Urinary bladder (tissue), 4 donors: ENCODE results near the gene NT5C. TPM values are rescaled to one million over a fixed set of nuclear protein-coding genes. Genes with fewer than 3 reads are reported as not detected.
"Not testable (repeated sequence)": the region's sequence is repeated elsewhere in the genome, so short reads cannot be mapped to it uniquely, and the experiment has no call there.

ENCODE experiments used
- DNase-seq: peaks from one replicate; pipeline ENCODE4 v3.0.0-alpha.2; 2015; ENCODE audit errors: extremely low spot score
- H3K27ac ChIP-seq: one replicate; pipeline ENCODE4 v1.5.1; 2013; ENCODE audit warnings: low read depth, mild to moderate bottlenecking, moderate library complexity
- H3K36me3 ChIP-seq: one replicate; pipeline ENCODE4 v1.6.1; 2013; ENCODE audit warnings: mild to moderate bottlenecking, moderate library complexity; ENCODE audit not compliant: insufficient read depth
- H3K4me1 ChIP-seq: one replicate; pipeline ENCODE4 v1.6.1; 2013; ENCODE audit warnings: mild to moderate bottlenecking, moderate library complexity; ENCODE audit not compliant: insufficient read depth
- H3K4me3 ChIP-seq: one replicate; pipeline ENCODE4 v1.5.1; 2013; ENCODE audit warnings: low read depth, low read length
- WGBS: extraction: QIAGEN DNeasy Blood & Tissue Kit; methylation state at CpG from one replicate; pipeline ENCODE4 v1.1.7; 2013; 5-methylcytosine and 5-hydroxymethylcytosine counted together
- polyA plus RNA-seq: library from polyadenylated mRNA; stranded (reverse); fragments of 200-250 nt; gene quantifications from one replicate; pipeline ENCODE4 v1.2.3, GENCODE V29; 2013
- total RNA-seq: library from RNA; depleted of rRNA; stranded (reverse); fragments of >200 nt; gene quantifications from one replicate; pipeline ENCODE4 v1.2.3, GENCODE V29; 2014
- donor health status: healthy with polysubstance abuse.
- donor health status: healthy.

NT5C gene
- 29.8 TPM for total RNA-seq
- 82.1 TPM for polyA plus RNA-seq

DNA sequence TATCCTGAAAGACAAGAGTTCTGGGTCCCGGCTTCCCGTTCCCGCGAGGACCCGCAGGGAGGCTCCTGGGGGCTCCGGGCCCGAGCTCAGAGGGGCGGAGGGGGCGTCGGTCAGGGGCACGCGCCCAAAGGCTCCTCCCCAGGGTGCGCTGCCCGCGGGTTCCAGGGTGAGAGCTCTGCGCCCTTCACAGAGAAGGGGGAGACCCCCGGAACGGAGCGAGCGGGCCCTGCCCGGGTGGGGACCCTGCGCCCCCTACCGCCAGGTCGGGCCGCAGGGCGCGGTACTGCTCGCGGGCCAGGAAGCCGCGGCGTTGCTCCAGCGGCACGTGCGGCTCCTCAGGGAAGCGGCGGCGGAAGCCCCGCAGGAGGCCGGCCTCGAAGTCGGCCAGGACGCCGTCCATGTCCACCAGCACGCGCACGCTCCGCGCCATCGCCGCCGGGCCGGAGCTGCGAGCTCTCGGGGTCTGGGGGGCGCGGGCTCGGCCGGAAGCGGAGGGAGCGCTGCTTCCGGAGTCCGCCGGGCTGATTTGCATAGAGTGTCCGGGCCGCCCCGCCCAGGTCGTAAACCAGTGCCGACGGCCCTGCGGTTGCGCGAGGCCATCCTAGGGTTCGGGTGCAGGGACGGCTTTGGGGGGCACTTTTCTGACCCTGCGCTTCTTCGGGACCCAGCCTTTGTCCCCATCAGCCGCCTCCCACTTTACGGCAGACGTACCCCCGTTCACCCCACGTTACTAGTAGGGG is at the start of gene NT5C:
NT5C (minus strand) TSS at position 465 of the 740 bp plus-strand sequence; CDS start at position 430, 35 bp downstream.
- peak within 1 kb of the TSS; percentile 89 for H3K27ac ChIP-seq
- peak within 1 kb of the TSS; percentile 68 for H3K4me3 ChIP-seq
- no peak for DNase-seq
- under 1% methylated on average over 82 of the region's 82 CpGs for WGBS
- H3K4me1 ChIP-seq = peaks cover 2% of the 10 kb centered on the region
- no peaks in the 10 kb centered on the region for H3K36me3 ChIP-seq

DNA sequence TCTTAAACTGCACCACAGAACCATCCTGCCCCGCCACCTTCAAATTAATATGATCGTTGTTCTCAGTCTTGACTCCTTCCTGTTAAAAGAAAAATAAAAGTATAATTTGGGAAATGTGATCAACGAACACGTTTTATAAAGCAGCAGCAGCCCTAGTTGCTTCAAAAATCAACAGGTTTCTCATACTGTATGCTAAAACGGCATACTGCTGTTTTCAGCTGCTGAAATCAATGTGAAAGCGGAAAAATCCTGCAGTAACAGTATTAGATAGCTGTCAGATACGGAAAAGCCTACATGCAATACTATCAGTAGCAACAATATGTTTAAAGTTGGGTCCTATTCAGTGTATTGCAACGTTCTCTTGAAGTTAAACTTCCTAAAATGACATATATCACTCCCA is 49.6 kb upstream of the NT5C start:
- Histone ChIP-seq H3K4me1 (no peaks in the 10 kb centered on the region), H3K4me3 (peak overlapping the region; percentile 98), H3K36me3 (peaks cover 2% of the 10 kb centered on the region), H3K27ac (no peak overlapping the region)
- 9% methylated on average over 8 of the region's 8 CpGs for WGBS
- DNase-seq = no peak

DNA sequence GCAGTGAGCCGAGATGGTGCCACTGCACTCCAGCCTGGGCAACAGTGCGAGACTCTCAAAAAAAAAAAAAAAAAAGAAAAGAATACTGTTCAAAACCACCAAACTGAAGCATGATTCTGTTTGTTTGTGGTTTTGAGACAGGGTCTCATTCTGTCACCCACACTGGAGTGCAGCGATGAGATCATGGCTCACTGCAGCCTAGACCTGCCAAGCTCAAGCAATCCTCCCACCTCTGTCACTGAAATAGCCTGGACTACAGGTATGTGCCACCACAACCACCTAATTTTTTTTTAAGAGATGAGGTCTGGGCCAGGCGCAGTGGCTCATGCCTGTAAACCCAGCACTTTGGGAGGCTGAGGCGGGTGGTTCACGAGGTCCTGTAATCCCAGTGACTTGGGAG is 46.9 kb upstream of the NT5C start:
- no peak overlapping the region for H3K4me3 ChIP-seq
- DNase-seq = no peak
- H3K4me1 ChIP-seq = no peaks in the 10 kb centered on the region
- no peak overlapping the region for H3K27ac ChIP-seq
- peaks cover 9% of the 10 kb centered on the region for H3K36me3 ChIP-seq
- WGBS = 90% methylated on average over 6 of the region's 6 CpGs

DNA sequence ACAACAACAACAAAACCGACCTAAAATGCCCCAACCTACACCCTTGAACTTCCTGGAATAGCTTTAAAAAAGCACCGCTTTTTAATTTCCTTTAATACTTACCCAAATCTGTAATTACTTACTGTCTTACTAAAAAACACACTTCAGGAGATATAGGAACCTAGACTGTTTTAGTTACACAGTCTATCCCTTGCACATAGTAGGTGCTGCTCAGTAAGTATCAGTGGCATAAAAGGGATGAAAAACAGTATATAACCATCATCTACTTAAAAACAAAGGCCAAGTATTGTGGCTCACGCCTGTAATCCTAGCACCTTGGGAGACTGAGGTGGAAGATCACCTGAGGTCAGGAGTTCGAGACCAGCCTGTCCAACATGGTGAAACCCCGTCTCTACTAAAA is 45.1 kb upstream of the NT5C start:
- Histone ChIP-seq H3K4me1 (no peaks in the 10 kb centered on the region), H3K4me3 (no peak overlapping the region), H3K36me3 (peaks cover 11% of the 10 kb centered on the region)

DNA sequence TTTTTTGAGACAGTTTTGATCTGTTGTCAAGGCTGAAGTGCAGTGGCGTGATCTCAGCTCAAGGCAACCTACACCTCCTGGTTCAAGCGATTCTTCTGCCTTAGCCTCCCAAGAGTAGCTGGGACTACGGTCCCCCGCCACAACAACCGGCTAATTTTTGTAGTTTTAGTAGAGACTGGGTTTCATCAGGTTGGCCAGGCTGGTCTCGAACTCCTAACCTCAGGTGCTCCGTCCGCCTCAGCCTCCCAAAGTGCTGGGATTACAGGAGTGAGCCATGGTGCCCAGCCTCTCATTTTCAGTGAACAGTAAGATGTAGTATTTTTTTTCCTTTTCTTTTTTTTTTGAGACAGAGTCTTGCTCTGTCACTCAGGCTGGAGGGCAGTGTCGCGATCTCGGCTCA is 43.5 kb upstream of the NT5C start:
- WGBS = 95% methylated on average over 11 of the region's 11 CpGs
- DNase-seq = no peak
- Histone ChIP-seq H3K27ac (no peak overlapping the region), H3K4me1 (no peaks in the 10 kb centered on the region), H3K4me3 (no peak overlapping the region), H3K36me3 (peaks cover 11% of the 10 kb centered on the region)

More for the DNA sequence above, 45.1 kb upstream of the NT5C start:
- H3K27ac ChIP-seq = no peak overlapping the region
- no peak for DNase-seq
- WGBS = 90% methylated on average over 5 of the region's 5 CpGs

DNA sequence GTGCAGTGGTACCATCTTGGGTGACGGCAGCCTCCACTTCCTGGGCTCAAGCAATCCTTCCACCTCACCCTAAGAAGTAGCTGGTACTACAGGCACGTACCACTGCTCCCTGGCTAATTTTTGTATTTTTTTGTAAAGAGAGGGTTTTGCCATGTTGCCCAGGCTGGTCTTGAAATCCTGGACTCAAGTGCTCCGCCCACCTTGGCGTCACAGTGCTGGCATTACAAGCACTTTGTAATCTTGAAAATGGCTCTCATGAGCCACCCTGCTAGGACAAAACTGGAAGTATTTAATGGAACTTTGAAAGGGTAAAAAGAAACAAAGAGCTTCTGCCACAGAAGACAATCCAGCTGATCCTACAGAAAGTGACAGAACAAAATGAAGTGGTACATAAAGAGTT is 42.0 kb upstream of the NT5C start:
- H3K4me3 ChIP-seq = no peak overlapping the region
- no peaks in the 10 kb centered on the region for H3K4me1 ChIP-seq
- H3K36me3 ChIP-seq = peaks cover 11% of the 10 kb centered on the region
- H3K27ac ChIP-seq = no peak overlapping the region
- 86% methylated on average over 4 of the region's 4 CpGs for WGBS
- DNase-seq = no peak

DNA sequence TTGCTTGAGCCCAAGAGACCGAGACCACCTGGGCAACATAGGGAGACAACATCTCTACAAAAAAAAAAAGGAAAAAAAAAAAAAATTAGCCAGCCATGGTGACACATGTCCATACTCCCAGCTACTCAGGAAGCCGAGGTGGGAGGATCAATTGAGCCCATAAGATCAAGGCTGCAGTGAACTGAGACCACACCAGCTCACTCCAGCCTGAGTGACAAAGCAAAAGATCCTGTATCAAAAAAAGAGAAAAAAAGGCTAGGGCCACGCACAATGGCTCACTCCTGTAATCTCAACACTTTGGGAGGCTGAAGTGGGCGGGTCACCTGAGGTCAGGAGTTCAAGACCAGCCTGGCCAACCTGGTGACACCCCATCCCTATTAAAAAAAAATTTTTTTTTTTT is 37.5 kb upstream of the NT5C start:
- WGBS = 91% methylated on average over 4 of the region's 4 CpGs
- DNase-seq = no peak
- Histone ChIP-seq H3K27ac (no peak overlapping the region), H3K4me3 (no peak overlapping the region), H3K36me3 (peaks cover 6% of the 10 kb centered on the region), H3K4me1 (no peaks in the 10 kb centered on the region)

DNA sequence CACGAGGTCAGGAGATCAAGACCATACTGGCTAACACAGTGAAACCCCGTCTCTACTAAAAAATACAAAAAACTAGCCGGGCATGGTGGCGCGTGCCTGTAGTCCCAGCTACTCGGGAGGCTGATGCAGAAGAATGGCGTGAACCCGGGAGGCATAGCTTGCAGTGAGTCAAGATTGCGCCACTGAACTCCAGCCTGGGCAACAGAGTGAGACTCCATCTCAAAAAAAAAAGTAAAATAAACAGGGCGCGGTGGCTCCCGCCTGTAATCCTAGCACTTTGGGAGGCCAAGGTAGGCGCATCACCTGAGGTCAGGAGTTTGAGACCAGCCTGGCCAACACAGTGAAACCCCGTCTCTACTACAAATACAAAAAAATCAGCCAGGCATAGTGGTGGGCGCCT is 33.1 kb upstream of the NT5C start:
- not testable (repeated sequence) for DNase-seq, H3K4me1 ChIP-seq, H3K27ac ChIP-seq, H3K36me3 ChIP-seq, H3K4me3 ChIP-seq
- WGBS = 99% methylated on average over 15 of the region's 15 CpGs

DNA sequence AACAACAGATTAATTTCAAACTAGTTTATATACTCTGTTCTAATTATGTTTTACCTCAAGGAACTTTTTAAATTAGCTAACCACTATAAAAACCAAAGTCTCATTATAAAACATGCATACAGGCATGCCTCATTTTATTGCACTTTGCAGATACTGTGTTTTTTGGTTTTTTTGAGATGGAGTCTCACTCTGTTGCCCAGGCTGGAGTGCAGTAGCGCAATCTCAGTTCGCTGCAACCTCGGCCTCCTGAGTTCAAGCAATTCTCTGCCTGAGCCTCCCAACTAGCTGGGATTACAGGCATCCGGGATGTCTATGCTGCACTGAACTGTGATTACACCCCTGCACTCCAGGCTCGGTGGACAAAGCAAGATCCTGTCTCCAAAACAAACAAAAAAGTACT is 31.5 kb upstream of the NT5C start:
- Histone ChIP-seq H3K27ac (no peak overlapping the region), H3K4me1 (no peaks in the 10 kb centered on the region), H3K36me3 (no peaks in the 10 kb centered on the region), H3K4me3 (no peak overlapping the region)
- DNase-seq = no peak
- 92% methylated on average over 5 of the region's 5 CpGs for WGBS

DNA sequence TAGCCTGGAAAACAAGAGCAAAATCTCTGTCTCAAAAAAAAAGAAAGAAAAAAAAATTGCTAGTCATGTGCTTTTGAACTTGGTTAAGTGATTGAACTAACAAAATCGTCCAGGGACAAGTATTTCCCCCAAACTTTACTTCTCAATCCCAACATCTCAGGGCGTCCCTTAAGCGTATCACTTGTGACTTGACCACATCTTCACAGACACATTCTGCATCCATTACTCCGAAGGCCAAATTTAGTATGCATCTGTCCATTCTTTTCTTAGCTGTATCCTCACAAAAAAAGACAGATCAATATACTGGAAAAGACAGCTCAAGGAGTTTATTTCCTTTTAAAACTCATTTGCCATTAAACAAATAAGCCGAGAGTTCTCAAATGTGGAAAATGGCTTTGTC is 28.7 kb upstream of the NT5C start:
- no peaks in the 10 kb centered on the region for H3K36me3 ChIP-seq
- 92% methylated on average over 5 of the region's 5 CpGs for WGBS
- DNase-seq = no peak
- H3K27ac ChIP-seq = no peak overlapping the region
- H3K4me1 ChIP-seq = no peaks in the 10 kb centered on the region
- H3K4me3 ChIP-seq = no peak overlapping the region

DNA sequence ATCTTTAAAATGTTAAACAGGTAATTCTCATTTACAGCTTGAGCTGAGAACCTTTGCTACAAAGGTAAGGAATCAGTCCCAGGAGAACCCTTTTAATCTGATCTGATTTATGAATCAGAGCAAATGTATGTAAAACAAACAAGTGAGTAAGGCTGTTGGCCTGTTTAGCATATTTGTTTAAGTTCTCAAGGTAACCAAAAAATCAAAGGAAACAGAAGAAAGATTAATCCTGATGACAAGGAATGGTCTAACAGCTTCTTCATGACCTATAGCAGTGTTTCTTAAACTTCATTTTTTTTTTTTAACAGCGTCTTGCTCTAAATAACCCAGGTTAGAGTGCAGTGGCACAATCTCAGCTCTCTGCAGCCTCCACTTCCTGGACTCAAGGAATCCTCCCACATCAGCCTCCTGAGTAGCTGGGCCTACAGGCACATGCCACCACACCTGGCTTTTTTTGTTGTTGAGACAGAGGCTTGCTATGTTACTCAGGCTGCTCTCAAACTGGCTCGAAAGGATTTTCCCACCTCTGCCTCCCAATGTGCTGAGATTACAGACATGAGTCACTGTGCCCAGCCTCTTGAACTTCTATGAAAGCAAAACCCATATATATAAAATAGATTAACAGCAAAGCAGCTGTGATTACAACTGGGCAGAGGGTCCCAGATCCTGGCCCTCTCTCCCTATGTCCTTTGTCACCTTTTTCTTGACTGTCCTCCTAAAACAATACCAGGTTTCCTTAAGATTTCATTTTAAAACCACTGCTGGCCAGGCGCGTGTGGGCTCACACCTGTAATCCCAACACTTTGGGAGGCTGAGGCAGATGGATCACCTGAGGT is 27.9 kb upstream of the NT5C start:
- H3K27ac ChIP-seq = peak overlapping the region; percentile 41
- H3K4me1 ChIP-seq = no peaks in the 10 kb centered on the region
- no peak overlapping the region for H3K4me3 ChIP-seq
- H3K36me3 ChIP-seq = no peaks in the 10 kb centered on the region
- no peak for DNase-seq
- 89% methylated on average over 4 of the region's 4 CpGs for WGBS

DNA sequence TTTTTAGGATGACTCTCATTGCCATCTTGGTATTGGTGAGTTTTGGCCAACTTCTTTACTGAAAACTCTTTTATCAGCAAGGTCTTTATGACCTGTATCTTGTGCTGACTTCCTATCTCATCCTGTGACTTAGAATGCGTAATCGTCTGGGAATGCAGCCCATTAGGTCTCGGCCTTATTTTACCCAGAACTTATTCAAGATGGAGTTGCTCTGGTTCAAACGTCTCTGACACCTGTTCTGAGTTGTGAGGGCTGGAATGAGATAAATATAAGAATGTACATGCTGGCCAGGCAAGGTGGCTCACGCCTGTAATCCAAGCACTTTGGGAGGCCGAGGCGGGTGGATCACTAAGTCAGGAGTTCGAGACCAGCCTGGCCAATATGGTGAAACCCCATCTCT is 26.9 kb upstream of the NT5C start:
- H3K36me3 ChIP-seq, H3K27ac ChIP-seq, DNase-seq, H3K4me3 ChIP-seq, H3K4me1 ChIP-seq: not testable (repeated sequence)
- WGBS = 90% methylated on average over 8 of the region's 8 CpGs

DNA sequence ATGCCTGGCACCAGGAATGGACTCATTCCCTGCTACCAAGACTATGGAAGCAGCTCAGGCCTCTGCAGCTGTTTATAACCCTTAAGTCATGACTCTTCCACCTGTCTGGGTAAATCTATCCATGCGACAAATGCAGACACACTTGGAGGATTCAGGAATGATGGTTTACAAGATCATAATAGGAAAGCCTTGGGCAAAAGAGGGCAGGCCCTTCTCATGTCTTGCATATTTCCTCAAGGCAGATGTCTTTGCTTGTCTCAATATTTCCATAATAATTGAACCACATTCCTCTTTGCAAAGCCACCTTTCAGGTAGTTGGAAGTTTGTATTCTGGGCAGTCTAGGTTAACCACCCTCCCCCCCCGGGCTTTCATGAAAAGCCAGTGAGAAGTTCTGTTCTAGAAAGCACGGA is 23.7 kb upstream of the NT5C start:
- 89% methylated on average over 3 of the region's 3 CpGs for WGBS
- Histone ChIP-seq H3K4me3 (no peak overlapping the region), H3K36me3 (no peaks in the 10 kb centered on the region), H3K27ac (no peak overlapping the region), H3K4me1 (no peaks in the 10 kb centered on the region)
- DNase-seq = no peak
